Rectal smooth muscle tissue (tissue), 1 donor: Measurements from ENCODE around the gene PRPF8.

Experiments
- H3K27ac ChIP-seq: one replicate; pipeline ENCODE4 v1.7.0; 2013; ENCODE audit warnings: low read depth, low read length, inconsistent platforms
- H3K27me3 ChIP-seq: one replicate; pipeline ENCODE4 v1.7.0; 2013; ENCODE audit warnings: low read length; ENCODE audit not compliant: control insufficient read depth, insufficient read depth
- H3K36me3 ChIP-seq: one replicate; pipeline ENCODE4 v1.7.0; 2013; ENCODE audit warnings: low read length; ENCODE audit not compliant: control insufficient read depth, insufficient read depth
- H3K4me1 ChIP-seq: one replicate; pipeline ENCODE4 v1.7.0; 2013; ENCODE audit warnings: low read length; ENCODE audit not compliant: control insufficient read depth, insufficient read depth
- H3K4me3 ChIP-seq: one replicate; pipeline ENCODE4 v1.7.0; 2013; ENCODE audit warnings: low read length
- H3K9ac ChIP-seq: one replicate; pipeline ENCODE4 v1.7.0; 2013; ENCODE audit warnings: low read length

Gene PRPF8

DNA sequence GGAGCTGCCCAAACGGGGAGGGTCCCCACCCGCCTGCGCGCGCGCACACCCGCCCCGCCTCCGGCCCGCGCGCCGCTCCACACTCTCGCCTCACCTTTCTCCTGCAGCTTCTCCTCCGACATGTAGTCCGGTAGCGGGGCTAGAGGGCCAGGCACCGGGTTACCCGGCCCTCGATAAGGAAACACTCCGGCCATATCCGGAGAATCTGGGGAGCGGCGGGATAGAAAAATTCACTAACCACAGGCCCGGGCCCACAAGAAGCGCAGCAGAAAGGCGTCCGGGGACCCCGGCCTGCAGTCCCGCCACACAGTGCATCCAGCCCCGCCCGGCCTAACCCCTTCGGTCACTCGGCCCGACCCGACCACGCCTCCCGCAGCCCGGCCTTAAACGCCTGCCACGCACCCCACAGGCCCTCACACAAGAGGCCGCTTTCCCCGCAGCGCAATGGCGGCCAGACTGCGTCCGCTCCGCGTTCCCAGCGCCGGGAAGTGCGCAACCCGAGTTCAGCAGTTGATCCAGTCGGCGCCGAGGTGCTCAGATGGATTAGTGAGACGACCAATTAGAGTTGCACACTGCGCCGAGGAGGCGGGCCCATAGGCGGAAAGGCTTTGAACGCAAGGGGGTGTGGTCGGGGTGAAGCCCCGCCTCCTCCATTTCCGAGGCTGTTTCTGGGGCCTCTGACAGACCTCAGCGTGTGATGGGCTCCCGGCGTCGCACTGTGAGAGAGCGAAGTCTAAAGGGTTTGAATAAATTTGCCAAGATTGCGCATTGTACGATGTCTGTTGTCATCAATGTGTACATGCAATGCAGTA is at the start of gene PRPF8:
TSS of gene PRPF8 (minus strand) at position 490 of the 812 bp plus-strand sequence. CDS start at position 194, 296 bp downstream.
- Histone ChIP-seq H3K27me3 (no peaks in the 10 kb centered on the region), H3K36me3 (peaks cover 39% of the 10 kb centered on the region)

DNA sequence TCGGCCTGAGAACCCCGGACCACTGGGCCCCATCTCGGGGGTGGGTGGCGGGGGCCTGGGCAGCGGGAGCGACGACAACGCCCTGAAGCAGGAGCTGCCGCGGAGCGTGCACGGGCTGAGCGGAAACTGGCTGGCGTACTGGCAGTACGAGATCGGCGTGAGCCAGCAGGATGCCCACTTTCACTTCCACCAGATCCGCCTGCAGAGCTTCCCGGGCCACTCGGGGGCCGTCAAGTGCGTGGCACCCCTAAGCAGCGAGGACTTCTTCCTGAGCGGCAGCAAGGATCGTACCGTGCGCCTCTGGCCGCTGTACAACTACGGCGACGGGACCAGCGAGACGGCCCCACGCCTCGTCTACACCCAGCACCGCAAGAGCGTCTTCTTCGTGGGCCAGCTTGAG is 49.1 kb upstream of the PRPF8 start:
- H3K4me1 ChIP-seq = peaks cover 2% of the 10 kb centered on the region
- peaks cover 16% of the 10 kb centered on the region for H3K36me3 ChIP-seq
- no peak overlapping the region for H3K27ac ChIP-seq
- no peak overlapping the region for H3K9ac ChIP-seq
- no peaks in the 10 kb centered on the region for H3K27me3 ChIP-seq
- H3K4me3 ChIP-seq = no peak overlapping the region

More for the DNA sequence above, at the start of gene PRPF8:
- peak within 1 kb of the TSS; percentile 86 for H3K9ac ChIP-seq
- peak within 1 kb of the TSS; percentile 88 for H3K4me3 ChIP-seq
- H3K27ac ChIP-seq = peak within 1 kb of the TSS; percentile 95
- peaks cover 14% of the 10 kb centered on the region for H3K4me1 ChIP-seq

GRCh38 chr17:1732833-1733321 is 48.2 kb upstream of the PRPF8 start:
- peaks cover 16% of the 10 kb centered on the region for H3K36me3 ChIP-seq
- no peak overlapping the region for H3K4me3 ChIP-seq
- H3K4me1 ChIP-seq = peaks cover 2% of the 10 kb centered on the region
- H3K27me3 ChIP-seq = no peaks in the 10 kb centered on the region
- H3K9ac ChIP-seq = no peak overlapping the region
- H3K27ac ChIP-seq = no peak overlapping the region

GRCh38 chr17:1732241-1732832 is 47.7 kb upstream of the PRPF8 start:
- Histone ChIP-seq H3K27me3 (no peaks in the 10 kb centered on the region), H3K27ac (no peak overlapping the region), H3K4me3 (no peak overlapping the region), H3K4me1 (peaks cover 2% of the 10 kb centered on the region), H3K36me3 (peaks cover 15% of the 10 kb centered on the region), H3K9ac (no peak overlapping the region)

DNA sequence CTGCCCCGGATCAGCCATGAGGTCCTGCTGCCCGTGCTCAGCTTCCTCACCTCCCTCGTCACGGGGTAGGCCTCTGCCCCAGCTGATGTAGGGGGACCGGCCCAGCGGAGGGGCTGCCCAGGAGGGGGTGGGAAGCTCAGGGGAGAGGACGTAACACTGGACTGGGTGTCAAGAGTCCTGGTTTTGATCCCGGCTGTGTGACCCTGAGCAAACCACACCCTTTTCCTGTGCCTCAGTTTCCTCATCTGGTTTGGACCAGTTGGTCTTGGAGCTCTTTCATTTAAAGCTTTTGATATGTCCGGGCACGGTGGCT is 46.5 kb upstream of the PRPF8 start:
- no peaks in the 10 kb centered on the region for H3K27me3 ChIP-seq
- peaks cover 10% of the 10 kb centered on the region for H3K36me3 ChIP-seq
- H3K27ac ChIP-seq = no peak overlapping the region
- no peak overlapping the region for H3K4me3 ChIP-seq
- H3K9ac ChIP-seq = no peak overlapping the region
- H3K4me1 ChIP-seq = peaks cover 2% of the 10 kb centered on the region

- Histone ChIP-seq H3K9ac (no peak overlapping the region), H3K27ac (peak overlapping the region; percentile 67), H3K27me3 (no peaks in the 10 kb centered on the region), H3K4me3 (peak overlapping the region; percentile 9), H3K36me3 (peaks cover 10% of the 10 kb centered on the region), H3K4me1 (peaks cover 2% of the 10 kb centered on the region)
Measured at GRCh38 chr17:1730326-1731193, 45.9 kb upstream of the PRPF8 start.

- H3K27ac ChIP-seq = peak overlapping the region; percentile 60
Measured at GRCh38 chr17:1729966-1730325, 45.3 kb upstream of the PRPF8 start.

GRCh38 chr17:1727876-1728630 is 43.4 kb upstream of the PRPF8 start:
- Histone ChIP-seq H3K27ac (no peak overlapping the region), H3K9ac (no peak overlapping the region), H3K36me3 (peaks cover 4% of the 10 kb centered on the region), H3K27me3 (no peaks in the 10 kb centered on the region), H3K4me3 (no peak overlapping the region), H3K4me1 (peaks cover 4% of the 10 kb centered on the region)

More at GRCh38 chr17:1729966-1730325, 45.3 kb upstream of the PRPF8 start:
- Histone ChIP-seq H3K27me3 (no peaks in the 10 kb centered on the region), H3K9ac (no peak overlapping the region), H3K4me1 (peaks cover 2% of the 10 kb centered on the region), H3K36me3 (peaks cover 7% of the 10 kb centered on the region), H3K4me3 (no peak overlapping the region)

GRCh38 chr17:1727258-1727789 is 42.7 kb upstream of the PRPF8 start:
- Histone ChIP-seq H3K27me3 (no peaks in the 10 kb centered on the region), H3K9ac (no peak overlapping the region), H3K27ac (no peak overlapping the region), H3K36me3 (peaks cover 4% of the 10 kb centered on the region), H3K4me3 (no peak overlapping the region), H3K4me1 (peaks cover 4% of the 10 kb centered on the region)

- Histone ChIP-seq H3K27ac (no peak overlapping the region), H3K36me3 (peaks cover 4% of the 10 kb centered on the region), H3K27me3 (no peaks in the 10 kb centered on the region), H3K4me1 (peaks cover 4% of the 10 kb centered on the region), H3K4me3 (no peak overlapping the region), H3K9ac (no peak overlapping the region)
Measured at GRCh38 chr17:1726626-1727257, 42.1 kb upstream of the PRPF8 start.
